Measurements from ENCODE around the gene ITCH.

Gene ITCH

DNA sequence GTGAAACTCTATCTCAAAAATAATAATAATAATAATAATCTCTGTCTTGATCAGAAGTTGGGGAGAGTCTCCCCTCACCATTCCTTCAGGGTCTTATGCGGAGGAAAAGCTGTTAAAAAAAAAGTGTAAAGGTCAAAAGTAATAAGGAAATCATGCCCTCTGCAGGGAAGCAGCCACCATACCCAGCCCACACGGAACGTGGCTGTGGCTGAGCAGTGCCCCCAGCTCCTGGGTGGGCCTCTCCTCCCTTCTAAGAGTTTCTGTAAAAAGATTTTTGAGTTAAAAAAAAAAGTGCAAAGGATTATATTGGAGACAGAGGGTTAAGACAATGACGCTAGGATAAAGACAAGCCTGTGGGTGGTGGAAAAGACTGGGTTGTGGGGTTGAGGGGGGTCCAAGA lies 29.3 kb upstream of the ITCH start:
- H3K79me1 ChIP-seq (ENCODE audit: low read depth, low read length): no peaks in the 10 kb centered on the region
- no peak overlapping the region for H3K14ac ChIP-seq (ENCODE audit: low read length)
- H3K27ac ChIP-seq (replicated peaks; ENCODE audit: low read length): no peak overlapping the region
- H3K4me2 ChIP-seq (ENCODE audit: insufficient read depth, low read length, poor library complexity, severe bottlenecking): no peak overlapping the region
- no peak overlapping the region for H3K4ac ChIP-seq (ENCODE audit: low read length)
- no peak overlapping the region for H2AK5ac ChIP-seq (ENCODE audit: low read depth, low read length)
- H3K4me3 ChIP-seq (ENCODE audit: low read length in 2 of 2): no peak overlapping the region
- H2BK12ac ChIP-seq (ENCODE audit: low read length): no peak overlapping the region
- H2BK15ac ChIP-seq (ENCODE audit: low read length): no peak overlapping the region
- no peak overlapping the region for H2AFZ ChIP-seq (ENCODE audit: low read length)
- WGBS, 2 donors (ENCODE audit: extremely low coverage in 2 of 2, insufficient read length in 2 of 2, insufficient replicate concordance in 1 of 2): no CpG with 5 or more reads among the region's 4 CpGs
- H3K9ac ChIP-seq (ENCODE audit: low read depth, low read length, poor library complexity): no peak overlapping the region
- no peak overlapping the region for H4K8ac ChIP-seq (ENCODE audit: low read depth, low read length)
- no peak overlapping the region for H4K91ac ChIP-seq (ENCODE audit: low read depth, low read length, poor library complexity)
- no peak overlapping the region for H2BK120ac ChIP-seq (ENCODE audit: low read depth, low read length)
- H3K9me3 ChIP-seq (replicated peaks in 1 of 2; ENCODE audit: control insufficient read depth in 2 of 2, insufficient read depth in 1 of 2, low read depth in 1 of 2, low read length in 2 of 2): no peaks in the 10 kb centered on the region
- no peaks in the 10 kb centered on the region for H3K36me3 ChIP-seq (replicated peaks in 1 of 2; ENCODE audit: control insufficient read depth in 2 of 2, insufficient read depth in 2 of 2, low read length in 2 of 2)
- H3K4me1 ChIP-seq (ENCODE audit: control insufficient read depth in 2 of 2, insufficient read depth in 1 of 2, low read depth in 1 of 2, low read length in 2 of 2): no peaks in the 10 kb centered on the region
- H3K18ac ChIP-seq (ENCODE audit: low read length): no peak overlapping the region
- no peak overlapping the region for H2BK5ac ChIP-seq (ENCODE audit: low read length)
- H3K27me3 ChIP-seq (ENCODE audit: control insufficient read depth in 3 of 3, insufficient read depth in 3 of 3, low read depth in 1 of 3, low read length in 3 of 3): no peaks in the 10 kb centered on the region
- no peak overlapping the region for H3K23ac ChIP-seq (ENCODE audit: low read depth, low read length, poor library complexity)
- no peak for DNase-seq (ENCODE audit: low spot score)

DNA sequence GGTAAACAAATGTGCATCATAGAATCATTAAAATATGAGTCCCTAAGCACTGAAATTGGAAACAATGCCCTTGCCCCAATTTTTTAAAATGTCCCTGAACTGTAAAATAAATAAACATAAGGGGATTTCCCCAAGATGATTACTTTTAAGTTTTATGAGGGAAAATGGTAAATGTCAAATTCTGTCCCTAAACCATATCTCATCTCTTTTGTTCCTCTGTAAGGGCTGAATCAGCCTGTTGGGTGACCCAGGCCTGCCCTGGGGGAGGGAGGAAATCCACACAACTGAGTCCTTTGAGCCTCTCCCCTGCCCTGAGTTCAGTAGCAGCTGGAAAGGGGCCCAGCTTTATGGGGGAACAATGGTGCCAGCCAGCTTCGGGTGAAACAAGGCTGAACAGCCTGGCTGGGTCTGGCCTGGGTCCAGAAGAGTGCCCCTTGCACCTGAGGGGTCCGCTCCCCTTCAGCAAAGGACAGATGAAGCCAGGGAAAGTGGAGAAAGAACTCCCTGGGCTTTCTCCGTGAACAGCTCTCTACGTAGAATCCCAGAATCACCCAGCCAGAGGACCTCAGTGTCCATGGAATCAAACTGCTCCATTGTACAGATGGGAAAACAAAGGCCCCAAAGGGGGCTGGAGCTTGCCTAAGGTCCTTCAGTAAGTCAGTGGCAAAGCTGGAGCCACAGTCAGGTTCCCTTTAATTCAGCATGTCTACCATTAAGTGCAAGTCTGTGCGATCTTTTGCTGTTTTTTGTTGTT lies 28.2 kb upstream of the ITCH start:
- Histone ChIP-seq H3K9ac (ENCODE audit: low read depth, low read length, poor library complexity) (no peak overlapping the region), H3K4ac (ENCODE audit: low read length) (no peak overlapping the region), H3K4me2 (ENCODE audit: insufficient read depth, low read length, poor library complexity, severe bottlenecking) (no peak overlapping the region), H3K23ac (ENCODE audit: low read depth, low read length, poor library complexity) (no peak overlapping the region), H2BK12ac (ENCODE audit: low read length) (no peak overlapping the region), H2BK5ac (ENCODE audit: low read length) (no peak overlapping the region), H3K27ac (replicated peaks; ENCODE audit: low read length) (no peak overlapping the region), H3K79me1 (ENCODE audit: low read depth, low read length) (no peaks in the 10 kb centered on the region), H2AK5ac (ENCODE audit: low read depth, low read length) (no peak overlapping the region), H2BK15ac (ENCODE audit: low read length) (no peak overlapping the region), H4K8ac (ENCODE audit: low read depth, low read length) (no peak overlapping the region), H3K4me3 (ENCODE audit: low read length in 2 of 2) (no peak overlapping the region), H3K14ac (ENCODE audit: low read length) (no peak overlapping the region), H4K91ac (ENCODE audit: low read depth, low read length, poor library complexity) (no peak overlapping the region), H3K9me3 (replicated peaks in 1 of 2; ENCODE audit: control insufficient read depth in 2 of 2, insufficient read depth in 1 of 2, low read depth in 1 of 2, low read length in 2 of 2) (no peaks in the 10 kb centered on the region), H3K36me3 (replicated peaks in 1 of 2; ENCODE audit: control insufficient read depth in 2 of 2, insufficient read depth in 2 of 2, low read length in 2 of 2) (no peaks in the 10 kb centered on the region), H2BK120ac (ENCODE audit: low read depth, low read length) (no peak overlapping the region), H3K18ac (ENCODE audit: low read length) (peak overlapping the region; percentile 2), H2AFZ (ENCODE audit: low read length) (peak overlapping the region; percentile 65), H3K27me3 (ENCODE audit: control insufficient read depth in 3 of 3, insufficient read depth in 3 of 3, low read depth in 1 of 3, low read length in 3 of 3) (no peaks in the 10 kb centered on the region), H3K4me1 (ENCODE audit: control insufficient read depth in 2 of 2, insufficient read depth in 1 of 2, low read depth in 1 of 2, low read length in 2 of 2) (no peaks in the 10 kb centered on the region)
- no peak for DNase-seq (ENCODE audit: low spot score)
- WGBS, 2 donors (ENCODE audit: extremely low coverage in 2 of 2, insufficient read length in 2 of 2, insufficient replicate concordance in 1 of 2): no CpG with 5 or more reads among the region's 5 CpGs

DNA sequence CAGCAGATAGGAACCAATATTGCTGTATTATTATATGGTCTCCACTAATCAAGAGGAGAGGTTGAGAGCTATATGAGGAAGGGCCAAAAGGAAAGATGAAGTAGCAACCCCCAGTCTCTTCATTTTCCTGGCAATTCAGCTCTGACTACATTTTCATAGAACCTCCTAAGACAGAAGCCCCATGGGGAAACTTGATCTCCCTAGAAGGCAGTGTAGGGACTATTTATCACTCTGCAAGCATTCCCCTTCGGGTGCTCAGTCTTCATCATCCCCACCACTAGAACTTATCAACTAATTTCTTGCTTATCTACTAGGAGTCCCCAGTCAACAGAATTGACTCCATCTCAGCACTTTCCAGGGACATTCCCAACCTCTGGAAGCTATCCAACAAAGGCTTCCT lies 25.5 kb upstream of the ITCH start:
- DNase-seq (ENCODE audit: low spot score): no peak
- Histone ChIP-seq H3K4me1 (ENCODE audit: control insufficient read depth in 2 of 2, insufficient read depth in 1 of 2, low read depth in 1 of 2, low read length in 2 of 2) (no peaks in the 10 kb centered on the region), H3K79me1 (ENCODE audit: low read depth, low read length) (no peaks in the 10 kb centered on the region), H3K9ac (ENCODE audit: low read depth, low read length, poor library complexity) (no peak overlapping the region), H3K9me3 (replicated peaks in 1 of 2; ENCODE audit: control insufficient read depth in 2 of 2, insufficient read depth in 1 of 2, low read depth in 1 of 2, low read length in 2 of 2) (no peaks in the 10 kb centered on the region), H3K4ac (ENCODE audit: low read length) (no peak overlapping the region), H4K8ac (ENCODE audit: low read depth, low read length) (no peak overlapping the region), H3K14ac (ENCODE audit: low read length) (no peak overlapping the region), H3K23ac (ENCODE audit: low read depth, low read length, poor library complexity) (no peak overlapping the region), H3K36me3 (replicated peaks in 1 of 2; ENCODE audit: control insufficient read depth in 2 of 2, insufficient read depth in 2 of 2, low read length in 2 of 2) (no peaks in the 10 kb centered on the region), H3K27me3 (ENCODE audit: control insufficient read depth in 3 of 3, insufficient read depth in 3 of 3, low read depth in 1 of 3, low read length in 3 of 3) (no peaks in the 10 kb centered on the region), H2AK5ac (ENCODE audit: low read depth, low read length) (no peak overlapping the region), H3K27ac (replicated peaks; ENCODE audit: low read length) (no peak overlapping the region), H2BK5ac (ENCODE audit: low read length) (no peak overlapping the region), H3K4me3 (ENCODE audit: low read length in 2 of 2) (no peak overlapping the region), H2BK120ac (ENCODE audit: low read depth, low read length) (no peak overlapping the region), H4K91ac (ENCODE audit: low read depth, low read length, poor library complexity) (no peak overlapping the region), H3K4me2 (ENCODE audit: insufficient read depth, low read length, poor library complexity, severe bottlenecking) (no peak overlapping the region), H2BK12ac (ENCODE audit: low read length) (no peak overlapping the region), H3K18ac (ENCODE audit: low read length) (no peak overlapping the region), H2BK15ac (ENCODE audit: low read length) (no peak overlapping the region), H2AFZ (ENCODE audit: low read length) (no peak overlapping the region)
- no CpG with 5 or more reads among the region's 1 CpG for WGBS, 2 donors (ENCODE audit: extremely low coverage in 2 of 2, insufficient read length in 2 of 2, insufficient replicate concordance in 1 of 2)

DNA sequence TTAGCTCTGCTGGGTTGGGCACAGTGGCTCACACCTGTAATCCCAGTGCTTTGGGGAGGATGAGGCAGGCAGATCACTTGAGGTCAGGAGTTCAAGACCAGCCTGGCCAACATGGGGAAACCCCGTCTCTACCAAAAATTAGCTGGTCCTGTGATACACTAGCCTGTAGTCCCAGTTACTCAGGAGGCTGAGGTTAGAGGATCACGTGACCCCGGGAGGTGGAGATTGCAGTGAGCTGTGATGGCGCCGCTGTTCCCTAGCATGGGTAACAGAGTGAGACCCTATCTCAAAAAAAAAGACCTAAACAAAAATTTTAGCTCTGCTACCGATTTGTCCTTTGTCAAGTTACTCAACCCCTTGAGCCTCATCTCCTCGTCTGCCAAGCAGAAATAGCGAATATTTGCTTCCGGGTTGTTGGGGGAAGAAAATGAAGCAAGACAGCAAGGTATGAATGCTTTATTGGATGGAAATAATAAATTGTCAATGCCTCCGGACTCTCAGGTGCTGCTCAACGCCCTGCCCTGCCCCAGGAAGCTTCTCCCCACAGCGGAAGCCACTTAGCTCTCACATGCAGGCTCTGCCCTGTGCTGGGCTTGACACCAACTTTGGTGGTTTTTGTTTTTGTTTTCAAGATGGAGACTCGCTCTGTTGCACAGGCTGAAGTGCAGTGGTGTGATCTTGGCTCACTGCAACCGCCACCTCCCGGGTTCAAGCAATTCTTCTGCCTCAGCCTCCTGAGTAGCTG lies 24.9 kb upstream of the ITCH start:
- Histone ChIP-seq H3K9ac (ENCODE audit: low read depth, low read length, poor library complexity) (no peak overlapping the region), H4K8ac (ENCODE audit: low read depth, low read length) (no peak overlapping the region), H2BK12ac (ENCODE audit: low read length) (no peak overlapping the region), H3K4me3 (ENCODE audit: low read length in 2 of 2) (no peak overlapping the region), H3K27ac (replicated peaks; ENCODE audit: low read length) (no peak overlapping the region), H3K23ac (ENCODE audit: low read depth, low read length, poor library complexity) (no peak overlapping the region), H3K79me1 (ENCODE audit: low read depth, low read length) (no peaks in the 10 kb centered on the region), H2BK15ac (ENCODE audit: low read length) (no peak overlapping the region), H3K36me3 (replicated peaks in 1 of 2; ENCODE audit: control insufficient read depth in 2 of 2, insufficient read depth in 2 of 2, low read length in 2 of 2) (no peaks in the 10 kb centered on the region), H3K18ac (ENCODE audit: low read length) (no peak overlapping the region), H3K9me3 (replicated peaks in 1 of 2; ENCODE audit: control insufficient read depth in 2 of 2, insufficient read depth in 1 of 2, low read depth in 1 of 2, low read length in 2 of 2) (no peaks in the 10 kb centered on the region), H3K14ac (ENCODE audit: low read length) (no peak overlapping the region), H2BK5ac (ENCODE audit: low read length) (no peak overlapping the region), H3K4me2 (ENCODE audit: insufficient read depth, low read length, poor library complexity, severe bottlenecking) (no peak overlapping the region), H4K91ac (ENCODE audit: low read depth, low read length, poor library complexity) (no peak overlapping the region), H2AFZ (ENCODE audit: low read length) (peak overlapping the region; percentile 48), H2AK5ac (ENCODE audit: low read depth, low read length) (no peak overlapping the region), H2BK120ac (ENCODE audit: low read depth, low read length) (no peak overlapping the region), H3K27me3 (ENCODE audit: control insufficient read depth in 3 of 3, insufficient read depth in 3 of 3, low read depth in 1 of 3, low read length in 3 of 3) (no peaks in the 10 kb centered on the region), H3K4ac (ENCODE audit: low read length) (no peak overlapping the region), H3K4me1 (ENCODE audit: control insufficient read depth in 2 of 2, insufficient read depth in 1 of 2, low read depth in 1 of 2, low read length in 2 of 2) (no peaks in the 10 kb centered on the region)
- no CpG with 5 or more reads among the region's 15 CpGs for WGBS, 2 donors (ENCODE audit: extremely low coverage in 2 of 2, insufficient read length in 2 of 2, insufficient replicate concordance in 1 of 2)
- no peak for DNase-seq (ENCODE audit: low spot score)
